SJSA1 (cell line): ENCODE data around the gene DAPK2. TPM values are rescaled to one million over a fixed set of nuclear protein-coding genes. Genes with fewer than 3 reads are reported as not detected.

Experiments used
- DNase-seq, 2 experiments: peaks; one replicate each; pipeline ENCODE4 v3.0.0-alpha.2; 2015 to 2020; ENCODE audit warnings: low spot score in 2 of 2, low read depth in 1 of 2
- H3K27ac ChIP-seq: fragments of 250-450 bp; sonication (Bioruptor Pico); 2 replicates; pipeline ENCODE4 v1.5.1; 2020; ENCODE audit warnings: mild to moderate bottlenecking, moderate library complexity
- H3K27me3 ChIP-seq: fragments of 250-450 bp; sonication (Bioruptor Pico); replicated peaks from 2 replicates; pipeline ENCODE4 v1.5.1; 2020; ENCODE audit warnings: mild to moderate bottlenecking, moderate library complexity
- H3K36me3 ChIP-seq: fragments of 250-450 bp; sonication (Bioruptor Pico); 2 replicates; pipeline ENCODE4 v1.5.1; 2020; ENCODE audit warnings: mild to moderate bottlenecking
- H3K4me1 ChIP-seq: fragments of 250-450 bp; sonication (Bioruptor Pico); replicated peaks from 2 replicates; pipeline ENCODE4 v1.6.1; 2021; ENCODE audit warnings: mild to moderate bottlenecking
- H3K4me3 ChIP-seq: fragments of 250-450 bp; sonication (Bioruptor Pico); 2 replicates; pipeline ENCODE4 v1.5.1; 2020; ENCODE audit warnings: mild to moderate bottlenecking
- H3K9me3 ChIP-seq: fragments of 250-450 bp; sonication (Bioruptor Pico); replicated peaks from 2 replicates; pipeline ENCODE4 v1.5.1; 2020; ENCODE audit warnings: mild to moderate bottlenecking
- total RNA-seq: library from RNA; depleted of rRNA; stranded (reverse); fragments of >200 nt; shearing (Covaris generic); gene quantifications from 2 replicates; pipeline ENCODE4 v1.2.3, GENCODE V29; 2014

DAPK2 gene
- total RNA-seq, 1 experiment from 2014 or later = 0.34 TPM

GRCh38 chr15:63893866-63894661 is 152.2 kb downstream of the DAPK2 start:
- no peak overlapping the region for H3K4me3 ChIP-seq
- no peaks in the 10 kb centered on the region for H3K27me3 ChIP-seq
- no peaks in the 10 kb centered on the region for H3K9me3 ChIP-seq
- H3K27ac ChIP-seq = no peak overlapping the region
- H3K36me3 ChIP-seq = no peaks in the 10 kb centered on the region
- DNase-seq = no peak
- H3K4me1 ChIP-seq = peaks cover 9% of the 10 kb centered on the region

GRCh38 chr15:63892794-63893441 is 153.4 kb downstream of the DAPK2 start:
- H3K36me3 ChIP-seq = no peaks in the 10 kb centered on the region
- H3K9me3 ChIP-seq = no peaks in the 10 kb centered on the region
- no peak overlapping the region for H3K27ac ChIP-seq
- H3K4me3 ChIP-seq = no peak overlapping the region
- no peak for DNase-seq
- H3K4me1 ChIP-seq = peaks cover 9% of the 10 kb centered on the region
- H3K27me3 ChIP-seq = no peaks in the 10 kb centered on the region

- Histone ChIP-seq H3K4me1 (peaks cover 4% of the 10 kb centered on the region), H3K27ac (no peak overlapping the region), H3K36me3 (no peaks in the 10 kb centered on the region), H3K4me3 (no peak overlapping the region), H3K27me3 (no peaks in the 10 kb centered on the region), H3K9me3 (no peaks in the 10 kb centered on the region)
- DNase-seq = no peak
Measured at GRCh38 chr15:63891768-63892133, 154.5 kb downstream of the DAPK2 start.

- Histone ChIP-seq H3K9me3 (no peaks in the 10 kb centered on the region), H3K27me3 (no peaks in the 10 kb centered on the region), H3K27ac (no peak overlapping the region), H3K4me3 (no peak overlapping the region), H3K4me1 (no peaks in the 10 kb centered on the region), H3K36me3 (no peaks in the 10 kb centered on the region)
- DNase-seq = peak; percentile 59 to 75
Measured at GRCh38 chr15:63891079-63891767, 155.1 kb downstream of the DAPK2 start.

- Histone ChIP-seq H3K36me3 (no peaks in the 10 kb centered on the region), H3K4me1 (no peaks in the 10 kb centered on the region), H3K9me3 (no peaks in the 10 kb centered on the region), H3K4me3 (no peak overlapping the region), H3K27ac (no peak overlapping the region), H3K27me3 (no peaks in the 10 kb centered on the region)
- no peak for DNase-seq
Measured at GRCh38 chr15:63890617-63891016, 155.7 kb downstream of the DAPK2 start.

GRCh38 chr15:63889831-63890230 is 156.5 kb downstream of the DAPK2 start:
- no peaks in the 10 kb centered on the region for H3K4me1 ChIP-seq
- no peaks in the 10 kb centered on the region for H3K36me3 ChIP-seq
- no peak for DNase-seq
- no peak overlapping the region for H3K27ac ChIP-seq
- H3K27me3 ChIP-seq = no peaks in the 10 kb centered on the region
- no peak overlapping the region for H3K4me3 ChIP-seq
- H3K9me3 ChIP-seq = no peaks in the 10 kb centered on the region

- H3K27ac ChIP-seq = no peak overlapping the region
- no peaks in the 10 kb centered on the region for H3K27me3 ChIP-seq
- no peaks in the 10 kb centered on the region for H3K9me3 ChIP-seq
- H3K4me3 ChIP-seq = no peak overlapping the region
- no peaks in the 10 kb centered on the region for H3K36me3 ChIP-seq
- H3K4me1 ChIP-seq = no peaks in the 10 kb centered on the region
- DNase-seq = no peak
Measured at GRCh38 chr15:63888823-63889222, 157.5 kb downstream of the DAPK2 start.

- no peaks in the 10 kb centered on the region for H3K4me1 ChIP-seq
- H3K36me3 ChIP-seq = no peaks in the 10 kb centered on the region
- no peak overlapping the region for H3K27ac ChIP-seq
Measured at GRCh38 chr15:63888146-63888545, 158.1 kb downstream of the DAPK2 start.

GRCh38 chr15:63887630-63888029 is 158.7 kb downstream of the DAPK2 start:
- Histone ChIP-seq H3K36me3 (no peaks in the 10 kb centered on the region), H3K9me3 (no peaks in the 10 kb centered on the region), H3K27me3 (no peaks in the 10 kb centered on the region), H3K27ac (no peak overlapping the region), H3K4me3 (no peak overlapping the region), H3K4me1 (no peaks in the 10 kb centered on the region)
- no peak for DNase-seq

More at GRCh38 chr15:63888146-63888545, 158.1 kb downstream of the DAPK2 start:
- no peak for DNase-seq
- H3K9me3 ChIP-seq = no peaks in the 10 kb centered on the region
- H3K4me3 ChIP-seq = no peak overlapping the region
- H3K27me3 ChIP-seq = no peaks in the 10 kb centered on the region

- no peaks in the 10 kb centered on the region for H3K9me3 ChIP-seq
Measured at GRCh38 chr15:63884953-63885352, 161.3 kb downstream of the DAPK2 start.

GRCh38 chr15:63881431-63881830 is 164.9 kb downstream of the DAPK2 start:
- Histone ChIP-seq H3K27me3 (no peaks in the 10 kb centered on the region), H3K4me3 (no peak overlapping the region), H3K27ac (no peak overlapping the region), H3K4me1 (no peaks in the 10 kb centered on the region), H3K9me3 (no peaks in the 10 kb centered on the region), H3K36me3 (no peaks in the 10 kb centered on the region)
- DNase-seq = no peak

More at GRCh38 chr15:63884953-63885352, 161.3 kb downstream of the DAPK2 start:
- DNase-seq = no peak
- Histone ChIP-seq H3K27me3 (no peaks in the 10 kb centered on the region), H3K36me3 (no peaks in the 10 kb centered on the region), H3K4me1 (no peaks in the 10 kb centered on the region), H3K27ac (no peak overlapping the region), H3K4me3 (no peak overlapping the region)

- Histone ChIP-seq H3K4me1 (no peaks in the 10 kb centered on the region), H3K27me3 (no peaks in the 10 kb centered on the region), H3K36me3 (no peaks in the 10 kb centered on the region), H3K27ac (no peak overlapping the region), H3K9me3 (no peaks in the 10 kb centered on the region), H3K4me3 (no peak overlapping the region)
- no peak for DNase-seq
Measured at GRCh38 chr15:63880744-63881143, 165.5 kb downstream of the DAPK2 start.

- Histone ChIP-seq H3K36me3 (no peaks in the 10 kb centered on the region), H3K27ac (no peak overlapping the region), H3K4me1 (no peaks in the 10 kb centered on the region), H3K4me3 (no peak overlapping the region), H3K9me3 (no peaks in the 10 kb centered on the region), H3K27me3 (no peaks in the 10 kb centered on the region)
- DNase-seq = no peak
Measured at GRCh38 chr15:63879995-63880394, 166.3 kb downstream of the DAPK2 start.

- Histone ChIP-seq H3K27me3 (no peaks in the 10 kb centered on the region), H3K4me1 (no peaks in the 10 kb centered on the region), H3K4me3 (no peak overlapping the region), H3K36me3 (no peaks in the 10 kb centered on the region), H3K9me3 (no peaks in the 10 kb centered on the region), H3K27ac (no peak overlapping the region)
- DNase-seq = no peak
Measured at GRCh38 chr15:63879211-63879610, 167.1 kb downstream of the DAPK2 start.
